Astrocyte of the cerebellum (primary cell): ENCODE data around the gene NEK1.
A peak's percentile ranks its signal among the peaks of the same experiment; 100 is the strongest.
"Not testable (repeated sequence)": the region's sequence is repeated elsewhere in the genome, so short reads cannot be mapped to it uniquely, and the experiment has no call there.

ENCODE experiments used
- DNase-seq: peaks from one replicate; pipeline ENCODE4 v3.0.0-alpha.2; 2011; ENCODE audit warnings: low read depth
- H3K4me3 ChIP-seq: 2 replicates; pipeline ENCODE4 v1.5.1; 2011; ENCODE audit warnings: mild to moderate bottlenecking, low read depth, low read length, moderate library complexity
- CTCF ChIP-seq: IDR thresholded peaks from 2 replicates; pipeline ENCODE4 v1.5.1; 2012; ENCODE audit warnings: low read length, low read depth, moderate library complexity, mild to moderate bottlenecking; ENCODE audit errors: missing control alignments
- in situ Hi-C: cut with HindIII; loops from 2 replicates; pipeline ENCODE4 v1.10.0; 2017; ENCODE audit warnings: low sequenced_read_pairs

The NEK1 gene

GRCh38 chr4:169627307-169627706 lies 14.9 kb upstream of the NEK1 start:
- DNase-seq: no peak
- in situ Hi-C loops: no loop called here
- H3K4me3 ChIP-seq: no peak overlapping the region
- no peak for TF ChIP-seq CTCF

GRCh38 chr4:169626331-169627282 lies 14.2 kb upstream of the NEK1 start:
- H3K4me3 ChIP-seq: no peak overlapping the region
- no peak for TF ChIP-seq CTCF
- no peak for DNase-seq
- in situ Hi-C loops: no loop called here

- in situ Hi-C loops: no loop called here
- DNase-seq: no peak
- TF ChIP-seq CTCF: no peak
- H3K4me3 ChIP-seq: no peak overlapping the region
Observed at GRCh38 chr4:169625886-169626285, 13.5 kb upstream of the NEK1 start.

- in situ Hi-C loops, H3K4me3 ChIP-seq, DNase-seq: not testable (repeated sequence)
Observed at GRCh38 chr4:169624012-169624411, 11.6 kb upstream of the NEK1 start.

- in situ Hi-C loops: no loop called here
- DNase-seq: no peak
- TF ChIP-seq CTCF: no peak
- no peak overlapping the region for H3K4me3 ChIP-seq
Observed at GRCh38 chr4:169622566-169622965, 10.2 kb upstream of the NEK1 start.

GRCh38 chr4:169621731-169622492 lies 9.5 kb upstream of the NEK1 start:
- H3K4me3 ChIP-seq: peak overlapping the region; percentile 68
- peak; percentile 43 for DNase-seq
- in situ Hi-C loops: no loop called here

More at GRCh38 chr4:169621731-169622492, 9.5 kb upstream of the NEK1 start:
- no peak for TF ChIP-seq CTCF
